ENCODE measurements around the gene CERS4.
"Not testable (repeated sequence)": the region's sequence is repeated elsewhere in the genome, so short reads cannot be mapped to it uniquely, and the experiment has no call there.

The CERS4 gene

DNA sequence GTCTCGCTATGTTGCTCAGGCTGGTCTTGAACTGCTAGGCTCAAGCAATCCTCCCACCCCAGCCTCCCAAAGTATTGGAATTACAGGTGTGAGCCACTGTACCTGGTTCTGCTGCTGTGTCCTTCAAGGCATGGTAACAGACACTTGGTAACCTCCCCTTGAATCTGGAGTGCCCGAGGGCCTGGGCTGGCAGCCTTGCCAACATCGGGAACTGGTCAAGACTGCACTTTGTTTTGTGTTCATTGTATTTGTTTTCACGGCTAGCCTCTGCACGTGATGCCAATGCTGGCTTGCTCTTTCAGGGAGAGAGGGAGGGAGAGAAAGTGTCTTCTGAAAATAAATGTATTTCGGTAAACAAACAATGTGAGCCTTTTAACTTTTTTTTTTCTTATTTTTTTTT lies 12.0 kb downstream of the CERS4 start:
- Histone ChIP-seq H3K9me3 (ENCODE audit: control insufficient read depth, low read length) (no peaks in the 10 kb centered on the region), H3K4me3 (ENCODE audit: insufficient read depth in 1 of 2, low read depth in 1 of 2, low read length in 2 of 2) (no peak overlapping the region), H3K9ac (ENCODE audit: low read length) (no peak overlapping the region), H2AFZ (ENCODE audit: low read depth, low read length) (no peak overlapping the region), H2BK5ac (ENCODE audit: low read depth, low read length, poor library complexity, severe bottlenecking) (no peak overlapping the region), H3K4me2 (ENCODE audit: low read length, poor library complexity, severe bottlenecking) (no peak overlapping the region), H3K79me1 (replicated peaks; ENCODE audit: low read length, poor library complexity, severe bottlenecking) (peaks cover 6% of the 10 kb centered on the region), H4K91ac (ENCODE audit: low read length) (no peak overlapping the region), H2BK12ac (ENCODE audit: low read length in 2 of 2) (no peak overlapping the region), H3K27ac (ENCODE audit: low read length, poor library complexity, severe bottlenecking) (no peak overlapping the region), H3K4ac (ENCODE audit: low read depth in 1 of 2, low read length in 2 of 2) (no peak overlapping the region), H2BK15ac (ENCODE audit: low read depth, poor library complexity, severe bottlenecking) (no peak overlapping the region), H3K18ac (ENCODE audit: low read depth in 1 of 2, low read length in 2 of 2) (no peak overlapping the region), H3K27me3 (ENCODE audit: control insufficient read depth in 1 of 2, insufficient read depth in 1 of 2, low read length in 2 of 2) (peaks cover 0 to 5% of the 10 kb centered on the region in 2 experiments), H3K36me3 (ENCODE audit: control insufficient read depth in 1 of 2, insufficient read depth in 2 of 2, low read depth in 1 of 2, low read length in 2 of 2) (peaks cover 0 to 5% of the 10 kb centered on the region in 2 experiments), H4K8ac (ENCODE audit: low read length) (no peak overlapping the region), H2AK5ac (ENCODE audit: low read length, severe bottlenecking) (no peak overlapping the region), H3K4me1 (ENCODE audit: control insufficient read depth, insufficient read depth, low read depth, low read length) (no peaks in the 10 kb centered on the region), H3K14ac (ENCODE audit: low read length in 2 of 2) (no peak overlapping the region), H2BK120ac (ENCODE audit: low read depth, low read length) (no peak overlapping the region), H3K23ac (ENCODE audit: low read length in 2 of 2) (no peak overlapping the region)
- DNase-seq: no peak
- WGBS: 93% methylated on average over 6 of the region's 6 CpGs

DNA sequence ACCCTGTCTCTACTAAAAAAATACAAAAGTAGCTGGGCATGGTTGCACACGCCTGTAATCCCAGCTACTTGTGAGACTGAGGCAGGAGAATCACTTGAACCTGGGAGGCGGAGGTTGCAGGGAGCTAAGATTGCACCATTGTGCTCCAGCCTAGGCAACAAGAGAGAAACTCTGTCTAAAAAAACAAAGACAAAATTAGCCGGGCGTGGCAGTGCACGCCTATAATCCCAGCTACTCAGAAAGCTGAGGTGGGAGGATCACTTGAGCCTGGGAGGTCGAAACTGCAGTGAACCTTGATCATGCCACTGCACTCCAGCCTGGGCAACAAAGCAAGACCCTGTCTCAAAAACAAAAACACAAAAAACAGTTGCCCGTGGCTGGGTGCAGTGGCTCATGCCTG lies 14.3 kb downstream of the CERS4 start:
- H3K18ac ChIP-seq (ENCODE audit: low read depth in 1 of 2, low read length in 2 of 2); H3K36me3 ChIP-seq (ENCODE audit: control insufficient read depth in 1 of 2, insufficient read depth in 2 of 2, low read depth in 1 of 2, low read length in 2 of 2); H3K14ac ChIP-seq (ENCODE audit: low read length in 2 of 2); H3K4ac ChIP-seq (ENCODE audit: low read depth in 1 of 2, low read length in 2 of 2); H2BK12ac ChIP-seq (ENCODE audit: low read length in 2 of 2); H3K4me3 ChIP-seq (ENCODE audit: insufficient read depth in 1 of 2, low read depth in 1 of 2, low read length in 2 of 2); H3K4me2 ChIP-seq (ENCODE audit: low read length, poor library complexity, severe bottlenecking); H3K23ac ChIP-seq (ENCODE audit: low read length in 2 of 2); H2AK5ac ChIP-seq (ENCODE audit: low read length, severe bottlenecking); H3K4me1 ChIP-seq (ENCODE audit: control insufficient read depth, insufficient read depth, low read depth, low read length); H2BK15ac ChIP-seq (ENCODE audit: low read depth, poor library complexity, severe bottlenecking); H3K79me1 ChIP-seq (replicated peaks; ENCODE audit: low read length, poor library complexity, severe bottlenecking); H4K91ac ChIP-seq (ENCODE audit: low read length); H2BK5ac ChIP-seq (ENCODE audit: low read depth, low read length, poor library complexity, severe bottlenecking); H3K27me3 ChIP-seq (ENCODE audit: control insufficient read depth in 1 of 2, insufficient read depth in 1 of 2, low read length in 2 of 2); H4K8ac ChIP-seq (ENCODE audit: low read length); H2AFZ ChIP-seq (ENCODE audit: low read depth, low read length); H3K27ac ChIP-seq (ENCODE audit: low read length, poor library complexity, severe bottlenecking); H2BK120ac ChIP-seq (ENCODE audit: low read depth, low read length); H3K9me3 ChIP-seq (ENCODE audit: control insufficient read depth, low read length); DNase-seq; H3K9ac ChIP-seq (ENCODE audit: low read length): not testable (repeated sequence)
- WGBS: 74% methylated on average over 7 of the region's 7 CpGs

DNA sequence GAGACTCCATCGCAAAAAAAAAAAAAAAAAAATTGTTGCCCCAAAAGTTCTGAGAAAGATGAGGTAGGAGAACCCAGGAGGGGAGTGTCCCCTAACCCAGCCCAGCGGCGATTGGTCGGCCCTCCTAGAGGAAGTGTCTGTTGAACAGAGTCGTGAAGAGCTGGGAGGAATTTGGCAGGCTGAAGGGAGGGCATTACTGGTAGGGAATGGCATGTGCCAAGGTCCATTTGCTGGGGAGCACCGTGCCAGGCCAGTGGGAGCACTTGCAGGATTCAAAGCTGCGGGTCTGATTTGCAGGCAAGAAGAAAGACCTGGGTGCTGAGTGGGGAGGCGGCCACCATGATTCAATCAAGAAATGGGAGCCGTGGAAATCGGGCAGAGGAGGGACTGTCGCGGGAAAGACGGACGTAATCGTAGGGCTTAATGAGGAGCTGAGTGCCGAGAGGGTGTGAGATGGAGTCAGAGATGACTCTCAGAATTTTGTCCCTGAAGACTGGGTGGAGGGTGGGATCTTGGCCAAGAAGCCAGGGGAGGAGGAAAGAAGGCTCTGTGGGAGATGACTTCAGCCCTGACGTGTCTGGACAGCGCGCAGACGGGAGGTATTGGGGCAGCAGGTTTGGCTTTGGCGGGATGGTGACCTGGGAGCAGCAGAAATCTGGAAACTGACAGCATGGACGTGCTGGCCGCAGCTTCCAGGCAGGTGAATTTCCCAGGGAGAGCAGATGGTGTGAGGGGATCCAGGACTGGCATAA lies 15.4 kb downstream of the CERS4 start:
- no peak for DNase-seq
- 91% methylated on average over 22 of the region's 23 CpGs for WGBS
- H2BK12ac ChIP-seq (ENCODE audit: low read length in 2 of 2): no peak overlapping the region
- H4K91ac ChIP-seq (ENCODE audit: low read length): no peak overlapping the region
- no peak overlapping the region for H3K27ac ChIP-seq (ENCODE audit: low read length, poor library complexity, severe bottlenecking)
- no peak overlapping the region for H2AK5ac ChIP-seq (ENCODE audit: low read length, severe bottlenecking)
- H3K4me3 ChIP-seq (ENCODE audit: insufficient read depth in 1 of 2, low read depth in 1 of 2, low read length in 2 of 2): peak overlapping the region in 1 of 2 experiments; percentile 60
- no peak overlapping the region for H3K23ac ChIP-seq (ENCODE audit: low read length in 2 of 2)
- no peak overlapping the region for H3K4ac ChIP-seq (ENCODE audit: low read depth in 1 of 2, low read length in 2 of 2)
- H3K14ac ChIP-seq (ENCODE audit: low read length in 2 of 2): no peak overlapping the region
- H3K18ac ChIP-seq (ENCODE audit: low read depth in 1 of 2, low read length in 2 of 2): no peak overlapping the region
- H2AFZ ChIP-seq (ENCODE audit: low read depth, low read length): no peak overlapping the region
- no peak overlapping the region for H2BK120ac ChIP-seq (ENCODE audit: low read depth, low read length)
- no peaks in the 10 kb centered on the region for H3K36me3 ChIP-seq (ENCODE audit: control insufficient read depth in 1 of 2, insufficient read depth in 2 of 2, low read depth in 1 of 2, low read length in 2 of 2)
- peak overlapping the region; percentile 74 for H3K9ac ChIP-seq (ENCODE audit: low read length)
- H3K27me3 ChIP-seq (ENCODE audit: control insufficient read depth in 1 of 2, insufficient read depth in 1 of 2, low read length in 2 of 2): peaks cover 0 to 5% of the 10 kb centered on the region in 2 experiments
- H3K79me1 ChIP-seq (replicated peaks; ENCODE audit: low read length, poor library complexity, severe bottlenecking): peaks cover 2% of the 10 kb centered on the region
- no peak overlapping the region for H2BK5ac ChIP-seq (ENCODE audit: low read depth, low read length, poor library complexity, severe bottlenecking)
- no peak overlapping the region for H2BK15ac ChIP-seq (ENCODE audit: low read depth, poor library complexity, severe bottlenecking)
- no peak overlapping the region for H4K8ac ChIP-seq (ENCODE audit: low read length)
- H3K4me1 ChIP-seq (ENCODE audit: control insufficient read depth, insufficient read depth, low read depth, low read length): no peaks in the 10 kb centered on the region
- no peaks in the 10 kb centered on the region for H3K9me3 ChIP-seq (ENCODE audit: control insufficient read depth, low read length)
- no peak overlapping the region for H3K4me2 ChIP-seq (ENCODE audit: low read length, poor library complexity, severe bottlenecking)

DNA sequence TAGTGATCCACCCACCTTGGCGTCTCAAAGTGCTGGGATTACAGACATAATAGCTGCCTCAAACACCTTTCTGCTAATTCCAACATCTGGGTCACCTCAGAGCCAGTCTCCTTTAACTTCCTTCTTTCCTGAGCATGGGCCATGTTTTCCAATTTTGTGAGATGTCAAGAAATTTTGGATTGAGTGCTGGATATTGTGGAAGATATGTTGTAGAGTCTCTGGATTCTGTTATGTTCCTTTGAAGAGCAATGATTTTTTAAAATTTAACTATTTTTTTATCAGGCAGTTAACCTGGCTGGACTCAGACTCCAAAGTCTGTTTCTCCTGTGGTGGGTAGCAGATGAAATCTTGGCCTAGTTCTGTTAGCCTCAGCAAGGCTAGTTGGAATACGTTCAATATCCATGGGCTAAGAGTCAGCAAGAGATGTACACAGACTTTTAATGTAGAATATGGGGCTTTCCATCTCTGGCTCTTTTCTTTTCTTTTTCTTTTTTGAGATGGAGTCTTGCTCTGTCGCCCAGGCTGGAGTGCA lies 22.0 kb downstream of the CERS4 start:
- 67% methylated on average over 1 of the region's 3 CpGs for WGBS

More for the DNA sequence above, 22.0 kb downstream of the CERS4 start:
- H3K9ac ChIP-seq (ENCODE audit: low read length): no peak overlapping the region
- H3K27me3 ChIP-seq (ENCODE audit: control insufficient read depth in 1 of 2, insufficient read depth in 1 of 2, low read length in 2 of 2): no peaks in the 10 kb centered on the region
- H3K4me3 ChIP-seq (ENCODE audit: insufficient read depth in 1 of 2, low read depth in 1 of 2, low read length in 2 of 2): no peak overlapping the region
- no peak overlapping the region for H3K4me2 ChIP-seq (ENCODE audit: low read length, poor library complexity, severe bottlenecking)
- no peak overlapping the region for H2AFZ ChIP-seq (ENCODE audit: low read depth, low read length)
- H4K8ac ChIP-seq (ENCODE audit: low read length): no peak overlapping the region
- H2AK5ac ChIP-seq (ENCODE audit: low read length, severe bottlenecking): no peak overlapping the region
- H3K36me3 ChIP-seq (ENCODE audit: control insufficient read depth in 1 of 2, insufficient read depth in 2 of 2, low read depth in 1 of 2, low read length in 2 of 2): no peaks in the 10 kb centered on the region
- DNase-seq: no peak
- no peak overlapping the region for H2BK120ac ChIP-seq (ENCODE audit: low read depth, low read length)
- peaks cover 12% of the 10 kb centered on the region for H3K9me3 ChIP-seq (ENCODE audit: control insufficient read depth, low read length)
- H2BK12ac ChIP-seq (ENCODE audit: low read length in 2 of 2): no peak overlapping the region
- H3K4ac ChIP-seq (ENCODE audit: low read depth in 1 of 2, low read length in 2 of 2): no peak overlapping the region
- H3K14ac ChIP-seq (ENCODE audit: low read length in 2 of 2): no peak overlapping the region
- no peak overlapping the region for H2BK5ac ChIP-seq (ENCODE audit: low read depth, low read length, poor library complexity, severe bottlenecking)
- no peaks in the 10 kb centered on the region for H3K79me1 ChIP-seq (replicated peaks; ENCODE audit: low read length, poor library complexity, severe bottlenecking)
- no peaks in the 10 kb centered on the region for H3K4me1 ChIP-seq (ENCODE audit: control insufficient read depth, insufficient read depth, low read depth, low read length)
- H3K23ac ChIP-seq (ENCODE audit: low read length in 2 of 2): no peak overlapping the region
- H4K91ac ChIP-seq (ENCODE audit: low read length): no peak overlapping the region
- no peak overlapping the region for H2BK15ac ChIP-seq (ENCODE audit: low read depth, poor library complexity, severe bottlenecking)
- H3K18ac ChIP-seq (ENCODE audit: low read depth in 1 of 2, low read length in 2 of 2): no peak overlapping the region
- H3K27ac ChIP-seq (ENCODE audit: low read length, poor library complexity, severe bottlenecking): no peak overlapping the region
